ENCODE data around the gene MEIS2. TPM values are rescaled to one million over a fixed set of nuclear protein-coding genes. Genes with fewer than 3 reads are reported as not detected.

Gene MEIS2
- total RNA-seq, 1 donor from 2014 or later: 9.1 TPM

DNA sequence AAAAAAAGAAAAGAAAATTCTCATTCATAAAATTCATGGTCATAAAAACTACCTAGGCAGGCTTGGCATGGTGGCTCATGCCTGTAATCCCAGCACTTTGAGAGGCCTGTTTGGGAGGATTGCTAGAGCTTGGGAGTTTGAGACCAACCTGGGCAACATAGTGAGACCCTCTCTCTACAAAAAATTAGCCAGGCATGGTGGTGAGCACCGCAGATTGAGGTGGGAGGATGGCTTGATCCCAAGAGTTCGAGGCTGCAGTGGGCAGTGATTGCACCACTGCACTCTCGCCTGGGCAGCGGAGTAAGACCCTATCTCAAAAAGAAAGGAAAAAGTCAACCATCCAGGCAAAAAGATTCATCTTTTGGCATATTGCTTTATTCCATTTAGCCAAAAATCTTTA lies 58.5 kb downstream of the MEIS2 start:
- no peak for DNase-seq (ENCODE audit: low spot score)
- no peak for ATAC-seq

DNA sequence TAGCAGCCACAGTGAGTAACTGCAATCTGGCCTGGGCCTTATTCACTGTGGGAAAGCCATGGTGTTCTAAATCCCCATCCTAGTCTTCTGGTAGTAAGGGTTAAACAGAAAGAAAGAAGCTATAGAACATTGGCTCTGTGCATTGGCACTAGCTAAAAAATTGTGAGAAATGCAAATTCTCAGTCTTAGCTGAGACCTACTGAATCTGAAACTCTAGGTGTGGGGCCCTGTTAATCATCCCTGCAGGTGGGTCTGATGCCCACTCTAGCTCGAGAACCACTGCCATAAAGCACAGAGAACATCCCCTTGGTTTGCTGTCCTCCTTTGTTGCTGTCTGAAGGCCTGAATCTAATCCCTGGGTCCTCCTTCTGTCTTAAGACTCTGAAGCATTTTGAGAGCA lies 59.3 kb downstream of the MEIS2 start:
- ATAC-seq: no peak
- no peak for DNase-seq (ENCODE audit: low spot score)

DNA sequence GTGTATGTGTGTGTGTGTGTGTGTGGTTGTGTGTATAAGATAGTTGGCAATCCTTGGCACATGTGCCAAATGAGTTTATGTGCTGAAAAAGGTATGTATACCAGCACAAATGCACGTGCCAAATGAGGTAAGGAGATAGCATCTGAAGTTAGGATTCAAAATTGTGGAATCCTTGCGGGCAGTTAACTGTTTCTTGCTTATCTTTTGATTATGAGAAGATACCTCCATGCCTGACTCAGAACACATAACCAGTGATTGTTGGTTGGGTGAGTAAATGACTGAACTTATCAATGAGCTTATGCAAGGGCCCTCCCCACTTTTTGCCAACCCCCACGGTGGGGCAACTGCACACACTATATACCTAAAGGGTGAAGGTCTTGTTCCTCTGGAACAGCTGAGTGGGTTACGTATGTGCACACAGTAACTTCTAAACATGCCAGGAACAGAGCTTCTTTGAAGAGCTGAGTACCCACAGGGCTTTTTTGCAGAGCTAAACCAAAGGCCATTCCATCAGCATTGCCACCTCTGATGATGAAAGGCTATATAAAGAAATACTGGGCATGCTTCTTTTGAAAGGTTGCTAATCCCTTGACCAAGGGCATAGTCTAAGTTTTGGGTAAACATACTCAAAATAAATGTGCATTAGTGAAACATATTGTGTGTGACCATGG lies 60.1 kb downstream of the MEIS2 start:
- ATAC-seq: peak; percentile 83

DNA sequence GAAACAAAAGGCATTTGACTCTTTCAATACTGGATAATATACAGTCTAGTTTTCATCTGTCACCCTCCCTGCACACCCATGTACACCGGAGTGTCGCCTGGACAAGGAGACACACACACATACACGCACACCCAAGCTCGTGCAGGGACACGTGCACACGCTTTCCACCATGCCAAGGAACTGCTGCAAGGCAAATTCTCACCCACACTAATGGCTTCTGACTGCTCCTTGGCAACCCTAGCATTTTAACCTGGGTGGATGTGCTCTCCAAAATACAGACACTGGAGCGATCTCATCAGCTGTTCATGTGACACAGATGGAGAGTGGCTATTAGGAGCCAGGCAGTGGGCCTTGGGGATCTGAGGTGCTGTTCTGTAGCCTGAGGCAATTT lies 61.6 kb downstream of the MEIS2 start:
- DNase-seq (ENCODE audit: low spot score) (no peak), ATAC-seq (no peak)

More for the DNA sequence above, 60.1 kb downstream of the MEIS2 start:
- no peak for DNase-seq (ENCODE audit: low spot score)

DNA sequence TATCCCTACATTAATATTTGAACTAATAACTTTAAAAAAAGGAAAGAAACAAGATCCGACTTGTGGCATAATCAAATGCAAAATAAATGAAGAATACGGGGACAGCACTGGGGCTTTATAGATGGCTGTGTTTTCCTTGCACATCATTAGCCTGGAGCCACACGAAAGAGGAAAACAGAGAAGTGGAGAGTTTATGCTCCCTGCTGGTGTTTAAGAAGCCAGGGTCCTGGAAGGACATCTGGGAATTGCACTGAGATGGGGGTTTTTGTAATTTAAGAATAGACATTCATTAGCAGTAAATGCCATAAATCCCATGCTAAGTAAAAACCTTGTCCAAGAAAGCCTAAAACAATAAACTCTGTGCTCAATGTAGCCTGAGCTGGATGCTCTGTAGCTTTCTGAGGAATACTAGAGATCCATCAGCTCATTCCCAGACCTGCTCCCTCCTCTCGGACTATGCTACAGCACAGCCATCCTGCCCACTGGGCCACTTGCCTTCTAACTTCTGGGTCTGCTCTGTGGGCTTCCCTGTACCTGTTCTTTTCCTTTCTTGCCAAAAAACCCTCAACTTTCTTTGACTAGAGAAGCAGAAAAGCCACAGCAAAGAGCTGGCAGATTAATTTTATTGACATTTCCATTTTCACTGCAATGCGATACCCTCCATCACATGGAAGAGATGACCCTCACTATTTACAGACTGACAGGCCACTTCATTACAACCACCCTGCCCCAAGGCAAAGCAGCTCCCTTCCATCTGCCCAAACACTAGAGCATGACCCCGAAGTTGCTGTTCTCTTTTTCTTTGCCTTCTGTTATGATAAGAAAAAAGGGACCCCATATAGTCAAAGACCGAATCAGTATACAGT lies 62.3 kb downstream of the MEIS2 start:
- ATAC-seq (no peak), DNase-seq (ENCODE audit: low spot score) (no peak)

DNA sequence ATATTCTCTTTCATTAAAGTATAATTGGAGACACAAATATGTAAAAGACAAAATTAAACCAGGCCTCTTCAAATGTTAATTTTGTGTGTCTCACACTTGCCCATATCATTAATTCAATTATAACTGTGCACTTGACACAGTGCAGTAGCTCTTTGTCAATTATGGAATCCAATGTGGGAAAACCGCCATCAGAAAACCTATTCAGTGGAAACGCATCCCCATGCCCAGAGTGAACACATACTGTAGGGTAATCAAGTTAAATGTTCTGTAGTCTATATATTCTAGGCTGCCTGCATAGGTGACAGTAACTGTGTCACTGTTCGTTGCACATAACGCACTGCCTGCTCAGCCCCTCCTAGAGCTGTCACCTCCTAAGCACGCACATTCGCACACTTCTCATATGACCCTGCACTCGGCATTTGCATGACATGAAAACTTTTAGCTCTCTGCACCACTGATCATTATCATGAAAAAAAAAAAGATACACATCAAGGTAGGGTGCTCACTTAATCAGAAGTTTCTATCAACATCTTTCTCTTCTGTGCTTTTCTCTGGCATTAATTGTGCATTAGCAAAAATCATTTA lies 63.2 kb downstream of the MEIS2 start:
- no peak for ATAC-seq
- DNase-seq (ENCODE audit: low spot score): no peak

DNA sequence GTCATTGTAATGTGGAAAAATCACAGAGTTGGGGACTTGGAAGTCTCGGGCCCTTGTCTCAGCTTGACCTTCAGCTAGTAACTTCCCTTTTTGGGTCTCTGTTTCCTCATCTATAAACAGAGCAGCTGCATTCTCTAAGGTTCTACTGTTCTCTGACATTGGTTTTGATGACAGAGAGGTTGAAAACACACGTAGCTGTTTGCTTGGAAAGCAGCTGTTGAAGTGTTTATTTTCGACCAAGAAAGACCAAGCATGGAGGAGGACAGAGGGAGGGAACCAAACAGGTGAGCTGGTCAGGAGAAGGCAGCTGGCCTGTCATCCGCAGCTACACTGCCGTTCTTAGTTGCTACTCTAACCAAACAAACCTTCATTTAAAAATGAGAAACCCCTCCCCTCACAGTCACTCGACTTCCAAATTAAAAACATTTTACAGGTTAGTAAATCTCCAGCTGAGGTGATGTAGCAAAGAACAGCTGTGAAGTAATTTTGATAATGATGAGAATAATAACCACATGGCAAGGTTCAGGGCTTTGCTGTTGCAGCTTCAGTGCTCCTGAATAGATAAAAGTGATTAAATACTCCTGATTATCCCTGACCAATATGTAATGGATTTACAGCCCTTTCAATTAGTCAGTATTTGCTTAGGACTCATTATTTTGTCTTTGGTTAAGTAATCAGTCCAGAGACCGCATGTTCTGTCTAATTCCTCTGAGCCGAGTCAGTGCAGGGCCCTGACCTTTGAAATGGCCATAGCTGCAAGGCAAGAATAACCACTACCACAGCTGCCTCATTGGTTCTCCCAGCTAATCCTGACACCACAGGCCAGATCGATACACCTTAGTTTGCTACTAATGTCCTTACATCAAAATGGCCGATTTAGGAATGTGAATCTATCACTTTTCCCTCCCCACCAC lies 65.3 kb downstream of the MEIS2 start:
- peak; percentile 12 for ATAC-seq

DNA sequence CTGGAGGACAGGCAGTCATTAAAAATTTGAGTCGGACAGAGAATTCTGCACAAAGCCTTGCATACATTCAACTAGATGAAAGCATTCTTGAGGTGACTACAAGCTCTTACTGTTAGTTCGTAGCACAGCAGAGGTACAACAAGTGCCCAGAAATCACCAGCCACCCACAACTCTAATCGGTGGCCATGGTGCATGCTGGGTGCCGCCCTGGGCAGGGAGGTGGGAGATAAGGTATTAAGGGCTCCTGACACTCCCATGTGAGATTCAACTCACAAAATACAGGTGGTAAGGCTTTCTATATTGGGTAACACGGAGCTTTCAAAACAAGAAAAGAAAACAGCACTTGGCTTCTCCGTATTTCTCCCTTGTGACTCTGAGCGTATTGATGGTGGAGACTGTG lies 66.0 kb downstream of the MEIS2 start:
- no peak for ATAC-seq
- DNase-seq (ENCODE audit: low spot score): no peak

More for the DNA sequence above, 65.3 kb downstream of the MEIS2 start:
- DNase-seq (ENCODE audit: low spot score): no peak

DNA sequence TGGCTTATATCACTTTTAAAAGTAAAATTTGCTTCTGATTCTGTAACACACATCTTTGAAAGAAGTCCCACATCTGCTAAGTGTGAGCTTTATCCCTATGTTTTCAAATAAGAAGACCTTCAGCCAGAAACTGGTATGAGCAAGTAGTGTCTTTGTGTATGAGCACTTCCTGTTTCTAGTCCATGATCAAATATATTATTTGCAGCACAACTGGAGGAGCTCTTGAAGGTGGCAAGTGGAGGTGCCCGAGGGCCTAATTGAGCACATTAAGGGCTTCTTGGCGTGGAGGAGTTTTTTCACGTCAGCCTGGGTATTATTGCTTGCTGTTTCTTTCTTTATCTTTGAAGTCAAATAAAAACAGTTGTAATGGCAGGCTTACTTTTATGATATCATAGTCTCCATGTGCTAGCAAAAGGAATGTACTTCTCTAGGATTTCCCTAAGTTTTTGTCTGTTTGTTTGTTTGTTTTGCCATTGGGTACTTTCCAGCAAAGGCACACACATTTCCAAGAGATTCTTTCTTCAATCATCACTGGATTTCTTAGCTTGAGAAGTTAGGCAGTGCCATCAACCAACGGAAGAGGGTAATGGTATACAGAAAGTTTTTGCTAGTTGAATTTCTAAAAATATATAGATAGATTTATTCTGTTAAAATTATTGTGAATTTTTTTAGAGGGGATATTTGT lies 68.1 kb downstream of the MEIS2 start:
- no peak for ATAC-seq
- no peak for DNase-seq (ENCODE audit: low spot score)

DNA sequence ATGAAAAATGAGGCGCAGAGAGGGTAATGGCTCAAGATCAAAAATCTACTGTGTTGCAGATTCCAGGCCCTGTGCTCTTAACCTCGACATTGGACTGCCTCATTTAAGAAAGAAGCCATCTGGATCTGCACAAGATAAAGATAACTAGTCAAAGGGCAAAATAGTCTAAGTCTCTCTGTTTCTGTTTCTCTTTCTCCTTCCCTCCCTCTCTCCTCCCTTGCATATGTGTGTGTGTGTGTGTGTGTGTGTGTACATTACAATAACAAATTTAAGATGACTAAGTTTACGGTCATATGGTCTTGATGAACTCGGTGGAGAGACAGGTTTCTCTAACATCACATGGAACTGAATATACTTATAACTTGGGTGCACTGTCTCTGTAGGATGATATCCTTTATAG lies 69.2 kb downstream of the MEIS2 start:
- DNase-seq (ENCODE audit: low spot score) (no peak), ATAC-seq (no peak)

DNA sequence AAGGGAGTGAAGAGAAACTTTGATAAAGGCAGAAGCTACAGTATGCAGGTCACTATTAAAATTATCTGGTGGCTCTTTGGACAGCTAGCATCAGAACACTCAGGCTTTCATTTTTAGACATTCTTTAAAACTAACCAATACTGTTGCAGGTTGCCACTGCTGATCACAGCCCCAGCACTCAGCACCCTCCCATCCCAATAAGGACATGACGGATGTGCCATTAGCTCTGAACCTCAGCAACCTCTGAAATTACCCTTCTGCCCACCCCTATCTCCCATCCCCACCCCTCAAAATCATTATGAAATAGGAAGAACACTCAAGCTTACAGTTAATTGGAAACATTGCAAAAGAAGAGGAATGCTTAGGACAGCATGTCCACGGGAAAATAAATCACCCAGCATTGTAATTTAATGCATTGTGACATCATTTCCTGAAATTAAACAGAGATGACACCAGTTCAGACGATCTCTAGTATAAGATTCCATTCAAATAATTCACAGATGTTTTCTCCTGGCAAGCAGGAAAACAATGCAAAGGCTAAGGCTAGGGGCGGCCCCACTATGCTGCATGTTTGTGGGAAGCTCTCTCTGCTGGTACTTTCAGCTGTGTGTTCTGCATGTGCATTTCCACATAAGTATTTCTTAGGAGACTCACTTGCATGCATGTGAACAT lies 71.6 kb downstream of the MEIS2 start:
- DNase-seq (ENCODE audit: low spot score): no peak
- no peak for ATAC-seq

DNA sequence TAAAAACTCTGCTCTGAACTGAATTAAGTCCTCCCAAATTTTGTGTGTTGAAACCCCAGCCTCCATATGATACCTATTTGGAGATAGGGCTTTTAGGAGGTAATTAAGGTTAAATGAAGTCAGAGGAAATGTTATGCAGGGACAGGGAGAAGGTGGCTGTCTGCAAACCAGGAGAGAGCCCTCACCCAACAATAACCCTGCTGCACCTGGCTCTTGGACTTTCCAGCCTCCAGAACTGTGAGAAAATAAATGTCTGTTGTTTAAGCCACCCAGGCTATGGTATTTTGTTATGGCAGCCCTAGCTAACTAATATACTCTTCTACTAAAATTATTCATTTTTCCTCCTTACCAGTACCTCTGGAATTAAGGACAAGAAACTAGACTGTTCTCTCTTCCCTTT lies 79.5 kb downstream of the MEIS2 start:
- ATAC-seq: no peak
- DNase-seq (ENCODE audit: low spot score): no peak

DNA sequence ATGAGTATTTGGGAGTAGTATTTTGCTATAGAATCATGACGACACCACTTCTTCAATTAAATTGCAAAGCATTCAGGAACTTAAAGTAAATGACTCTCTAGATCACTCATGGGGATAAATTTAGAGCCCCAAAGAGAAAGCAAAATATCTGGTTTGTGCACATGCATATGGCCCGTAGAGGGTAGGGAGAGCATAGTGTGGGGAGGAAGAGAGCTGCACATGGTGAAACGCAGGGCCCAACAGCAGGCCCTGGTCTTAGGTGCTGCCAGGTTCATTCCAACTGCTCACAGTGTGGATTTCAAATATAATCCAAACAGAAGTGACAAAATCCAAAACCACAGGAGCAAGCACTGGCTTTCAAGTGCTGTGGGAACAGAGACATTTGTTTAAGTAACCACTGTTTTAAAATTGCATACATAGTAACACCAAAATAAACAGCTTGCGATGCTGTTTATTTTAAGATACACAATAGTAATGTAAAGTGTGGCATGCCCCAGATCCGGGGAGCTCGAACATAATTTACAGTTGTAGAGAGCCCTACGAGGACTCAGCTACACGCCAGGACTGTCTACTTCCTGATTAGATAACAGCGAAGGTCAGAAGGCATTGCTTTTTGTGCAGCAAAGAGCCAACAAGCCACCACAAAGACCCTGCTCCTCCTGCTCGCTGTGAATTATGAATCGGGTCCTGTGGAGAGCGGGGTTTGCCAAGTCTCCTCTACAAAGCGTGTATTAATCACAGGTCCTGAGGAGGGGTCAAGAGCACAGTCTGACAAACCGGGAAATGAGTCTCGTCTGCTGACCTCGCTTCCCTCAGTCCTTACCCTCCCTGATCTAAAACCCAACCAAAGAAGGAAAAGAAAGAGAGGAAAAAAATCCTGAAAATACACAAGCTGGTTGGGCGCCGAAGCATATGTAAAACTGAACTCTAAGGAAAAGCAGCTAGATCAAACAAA lies 80.6 kb downstream of the MEIS2 start:
- ATAC-seq (peak; percentile 34), DNase-seq (ENCODE audit: low spot score) (no peak)

DNA sequence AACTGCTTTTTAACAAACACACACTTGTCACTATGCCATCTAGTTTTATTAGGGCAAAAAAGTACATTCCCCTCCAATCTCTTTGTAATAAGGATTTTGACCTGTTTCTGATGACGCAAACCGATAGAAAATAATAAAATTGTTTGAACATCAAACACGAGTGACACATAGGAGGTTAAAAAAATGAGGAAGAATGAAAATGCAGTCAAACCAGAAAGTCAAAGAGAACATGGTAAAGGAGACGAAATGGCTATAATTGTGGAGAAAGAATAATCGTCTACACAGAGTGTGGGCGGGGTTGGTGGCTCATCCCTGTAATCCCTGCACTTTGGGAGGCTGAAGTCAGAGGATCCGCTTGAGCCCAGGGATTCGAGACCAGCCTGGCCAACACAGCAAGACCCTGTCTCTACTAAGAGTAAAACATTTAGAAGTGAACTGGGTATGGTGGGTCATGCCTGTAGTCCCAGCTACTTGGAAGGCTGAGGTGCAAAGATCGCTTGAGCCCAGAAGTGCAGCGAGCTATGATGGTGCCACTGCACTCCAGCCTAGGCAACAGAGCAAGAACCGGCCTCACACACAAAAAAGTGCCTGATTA lies 83.2 kb downstream of the MEIS2 start:
- DNase-seq (ENCODE audit: low spot score): no peak
- no peak for ATAC-seq

DNA sequence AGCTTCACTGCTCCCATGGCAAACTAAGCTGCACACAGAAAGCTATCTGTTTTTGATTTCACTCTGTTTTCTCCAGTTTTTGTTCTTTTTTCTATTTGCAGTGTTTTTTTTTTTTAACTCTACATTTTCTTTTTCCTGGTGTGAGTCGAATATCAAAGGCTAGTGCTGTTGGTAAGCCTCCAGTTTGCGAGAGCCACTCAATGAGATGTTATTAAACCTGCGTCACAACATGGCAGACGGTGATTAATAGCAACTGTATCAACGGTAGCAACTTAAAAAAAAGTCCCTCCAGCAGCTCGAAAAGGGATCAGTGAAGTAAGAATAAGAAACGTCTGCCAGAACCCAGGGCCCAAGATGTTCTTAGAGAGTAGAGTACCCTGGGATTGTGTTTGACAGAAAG lies 84.1 kb downstream of the MEIS2 start:
- no peak for ATAC-seq
- DNase-seq (ENCODE audit: low spot score): no peak

DNA sequence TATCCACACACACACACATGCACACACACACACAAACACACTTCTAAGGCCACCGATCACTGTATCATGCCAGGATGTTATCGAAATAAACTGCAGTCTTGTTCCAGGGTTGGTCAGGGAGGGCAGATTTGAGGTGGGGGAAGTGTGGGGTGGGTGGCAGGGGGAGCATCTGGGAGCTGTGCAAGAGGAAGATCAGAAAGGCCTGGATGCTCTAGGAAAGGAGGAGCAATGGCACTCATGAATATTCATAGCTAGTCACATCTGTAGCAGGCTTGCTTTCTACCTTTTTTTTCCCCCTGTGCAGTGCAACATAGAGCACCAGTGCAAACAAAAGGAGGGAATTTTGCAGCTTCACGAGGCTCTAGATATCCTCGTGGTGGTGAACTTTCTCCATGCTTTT lies 84.9 kb downstream of the MEIS2 start:
- DNase-seq (ENCODE audit: low spot score) (no peak), ATAC-seq (no peak)

DNA sequence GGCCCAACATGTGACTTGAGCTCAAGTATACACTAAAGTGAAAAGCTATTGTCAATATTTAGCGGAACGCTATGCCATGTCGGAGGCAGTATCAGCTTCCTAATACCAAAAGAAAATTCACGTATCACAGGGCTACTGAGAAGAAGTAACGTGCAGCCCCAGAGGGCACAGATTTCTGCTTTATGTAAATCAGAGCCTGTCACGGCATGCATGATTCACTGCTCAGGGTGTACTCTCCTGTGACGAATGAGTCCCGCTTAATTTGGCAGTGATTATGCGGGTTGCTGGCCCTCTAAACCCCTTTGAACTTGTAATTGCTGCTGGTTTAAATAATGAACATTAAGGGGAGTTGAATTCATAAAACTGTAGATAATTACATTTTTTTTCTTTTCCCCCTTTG lies 85.3 kb downstream of the MEIS2 start:
- DNase-seq (ENCODE audit: low spot score): no peak
- ATAC-seq: no peak

DNA sequence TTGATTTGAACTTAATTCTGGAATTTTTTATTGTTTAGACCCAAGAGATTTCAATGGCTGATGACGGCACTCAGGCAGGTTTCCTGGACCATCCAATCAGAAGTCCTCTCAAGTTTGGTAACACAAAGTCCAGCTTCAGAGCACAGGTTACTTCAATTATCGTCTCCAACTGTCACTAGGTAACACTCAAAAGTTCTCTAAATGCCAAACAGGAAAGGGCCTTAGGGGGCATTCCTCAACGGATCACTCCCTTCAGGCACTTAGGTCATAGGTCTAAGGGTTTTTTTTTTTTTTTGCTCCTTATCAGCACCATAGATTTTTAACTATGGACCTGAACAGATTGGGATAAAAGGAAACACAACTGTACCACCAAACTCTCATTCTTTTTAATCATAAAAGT lies 85.8 kb downstream of the MEIS2 start:
- DNase-seq (ENCODE audit: low spot score) (no peak), ATAC-seq (no peak)

Data from left lobe of liver (tissue), 2 donors.